K562 (cell line): ENCODE measurements around the gene GMPR. TPM values are rescaled to one million over a fixed set of nuclear protein-coding genes. Genes with fewer than 3 reads are reported as not detected.
"Not testable (repeated sequence)": the region's sequence is repeated elsewhere in the genome, so short reads cannot be mapped to it uniquely, and the experiment has no call there.

Experiments
- ATAC-seq: fragments of 200-7000 bp; cut with Tn5 transposase; 3 replicates; pipeline ENCODE4 v1.9.1; 2020; ENCODE audit warnings: moderate library complexity
- BruUV-seq: library from RNA; stranded (reverse); fragments of 400-500 nt; replicated peaks from 2 replicates; lab custom pipeline; 2021; lab: Mats Ljungman, UMichigan
- CTCF ChIA-PET: fragments of 300-600 bp; formaldehyde crosslinking; extraction: SDS; loops from one replicate; lab custom pipeline; 2021; ENCODE audit warnings: low intra/inter-chr PET ratio; lab: Yijun Ruan, JAX
- POLR2A ChIA-PET: fragments of 300-600, 350-650 bp; sonication (Branson Sonifier 250); formaldehyde crosslinking; extraction: SDS; loops from one replicate; lab custom pipeline; 2021; ENCODE audit warnings: antibody characterized with exemption, inconsistent platforms; lab: Yijun Ruan, JAX
- DNase-seq, 4 experiments: peaks; one replicate each; pipeline versions ENCODE4 v3.0.0 to v3.0.0-alpha.2; 2011 to 2018; ENCODE audit warnings: low spot score in 3 of 4, mixed read lengths in 3 of 4; ENCODE audit errors: extremely low read depth in 1 of 4
- FAIRE-seq: peaks from 2 replicates; lab custom pipeline; 2011; peaks lifted over from hg19 to GRCh38; lab: Jason Lieb, UNC
- H2AFZ ChIP-seq: 2 replicates; pipeline ENCODE4 v1.6.0; 2011; ENCODE audit warnings: low read depth, low read length, control low read depth, inconsistent platforms
- H3K27ac ChIP-seq: fragments of 200-600 bp; 3 replicates; pipeline ENCODE4 v1.8.0; 2011; ENCODE audit warnings: low read depth, mild to moderate bottlenecking, control low read depth, inconsistent platforms, low read length, moderate library complexity, mixed read lengths; ENCODE audit errors: extremely low read depth
- H3K27me3 ChIP-seq, 2 experiments: fragments of 300-600 bp in 1 of 2; 2 replicates in 1 of 2; 3 replicates in 1 of 2; pipeline versions ENCODE4 v1.6.0 to v1.8.0; 2011; ENCODE audit warnings: inconsistent platforms in 2 of 2, low read length in 2 of 2, mild to moderate bottlenecking in 1 of 2, mixed read lengths in 1 of 2, moderate library complexity in 1 of 2; ENCODE audit not compliant: control insufficient read depth in 2 of 2, insufficient read depth in 2 of 2
- H3K36me3 ChIP-seq: fragments of 300-600 bp; 3 replicates; pipeline ENCODE4 v1.8.0; 2011; ENCODE audit warnings: mild to moderate bottlenecking, low read length, inconsistent platforms; ENCODE audit not compliant: control insufficient read depth, insufficient read depth
- H3K4me1 ChIP-seq, 2 experiments: fragments of 200-600 bp in 1 of 2; replicated peaks in 1 of 2; 2 replicates in 1 of 2; 3 replicates in 1 of 2; pipeline versions ENCODE4 v1.5.1 to v1.8.0; 2011; ENCODE audit warnings: inconsistent platforms in 2 of 2, low read length in 2 of 2, mild to moderate bottlenecking in 1 of 2, mixed read lengths in 1 of 2, moderate library complexity in 1 of 2; ENCODE audit not compliant: control insufficient read depth in 2 of 2, insufficient read depth in 2 of 2
- H3K4me2 ChIP-seq: 2 replicates; pipeline ENCODE4 v1.6.1; 2011; ENCODE audit warnings: low read length, control low read depth, inconsistent platforms, mixed read lengths; ENCODE audit not compliant: insufficient read depth
- H3K4me3 ChIP-seq: fragments of 200-600 bp; sonication (generic), shearing (Covaris generic); 2 replicates; pipeline ENCODE4 v1.5.1; 2016; ENCODE audit warnings: control low read depth, inconsistent platforms
- H3K79me2 ChIP-seq: fragments of 200-600 bp; 3 replicates; pipeline ENCODE4 v1.8.0; 2011; ENCODE audit warnings: low read length, inconsistent platforms; ENCODE audit not compliant: control insufficient read depth, insufficient read depth
- H3K9ac ChIP-seq, 2 experiments: 2 replicates each; pipeline versions ENCODE4 v1.6.0 to v1.6.1; 2011; ENCODE audit warnings: low read depth in 2 of 2, low read length in 2 of 2, control low read depth in 1 of 2, inconsistent platforms in 1 of 2, mild to moderate bottlenecking in 1 of 2, mixed read lengths in 1 of 2; ENCODE audit not compliant: insufficient read depth in 1 of 2
- H3K9me1 ChIP-seq: one replicate; pipeline ENCODE4 v1.6.0; 2011; ENCODE audit warnings: inconsistent platforms, mild to moderate bottlenecking, low read length, moderate library complexity; ENCODE audit not compliant: control insufficient read depth, insufficient read depth
- H3K9me3 ChIP-seq: replicated peaks from 2 replicates; pipeline ENCODE4 v1.5.1; 2011; ENCODE audit warnings: low read depth, low read length, inconsistent platforms; ENCODE audit not compliant: control insufficient read depth, insufficient read depth
- H4K20me1 ChIP-seq: replicated peaks from 2 replicates; pipeline ENCODE4 v1.6.1; 2011; ENCODE audit warnings: low read length, inconsistent platforms, mixed read lengths; ENCODE audit not compliant: control insufficient read depth, insufficient read depth
- ASH1L ChIP-seq: fragments of 450-650 bp; IDR thresholded peaks from 2 replicates; pipeline ENCODE4 v1.6.1; 2018; ENCODE audit warnings: borderline replicate concordance, mild to moderate bottlenecking, low read depth; ENCODE audit not compliant: partially characterized antibody
- CBX1 ChIP-seq: sonication (generic); IDR thresholded peaks from 2 replicates; pipeline ENCODE4 v1.6.1; 2016; ENCODE audit warnings: antibody characterized with exemption, low read depth, mild to moderate bottlenecking
- CC2D1A ChIP-seq: fragments of 450-650 bp; IDR thresholded peaks from 2 replicates; pipeline ENCODE4 v1.6.1; 2017; ENCODE audit warnings: mild to moderate bottlenecking
- FOS ChIP-seq: IDR thresholded peaks from 3 replicates; pipeline ENCODE4 v1.6.1; 2011; ENCODE audit not compliant: insufficient read length; ENCODE audit errors: extremely low read depth
- KDM5B ChIP-seq: fragments of 200-600 bp; sonication (generic); IDR thresholded peaks from 2 replicates; pipeline ENCODE4 v1.6.1; 2012; ENCODE audit warnings: low read depth, mild to moderate bottlenecking, moderate library complexity, low read length, control low read depth, inconsistent platforms; ENCODE audit not compliant: insufficient replicate concordance
- MBD1 ChIP-seq: fragments of 250-450 bp; sonication (Bioruptor Pico); IDR thresholded peaks from 2 replicates; pipeline ENCODE4 v1.8.0; 2022; ENCODE audit warnings: inconsistent platforms
- MBD2 ChIP-seq: sonication (generic); IDR thresholded peaks from 2 replicates; pipeline ENCODE4 v1.6.1; 2016; ENCODE audit warnings: low read depth, borderline replicate concordance
- NFYB ChIP-seq: IDR thresholded peaks from 2 replicates; pipeline ENCODE4 v1.6.1; 2011; ENCODE audit warnings: mild to moderate bottlenecking, moderate library complexity; ENCODE audit not compliant: insufficient read length; ENCODE audit errors: extremely low read depth
- POLR2A ChIP-seq: fragments of 450-650 bp; conservative IDR thresholded peaks from 2 replicates; pipeline ENCODE4 v1.6.1; 2016
- POLR2AphosphoS5 ChIP-seq: IDR thresholded peaks from 2 replicates; pipeline ENCODE4 v1.6.1; 2011; ENCODE audit warnings: mild to moderate bottlenecking, low read depth, low read length, moderate library complexity; ENCODE audit not compliant: control insufficient read depth, insufficient read depth
- RBFOX2 ChIP-seq: fragments of 200-400 bp; formaldehyde crosslinking; IDR thresholded peaks from 2 replicates; pipeline ENCODE4 v1.6.1; 2017; ENCODE audit warnings: low read depth, mild to moderate bottlenecking, low read length, moderate library complexity
- RBM25 ChIP-seq: fragments of 200-400 bp; formaldehyde crosslinking; IDR thresholded peaks from 2 replicates; pipeline ENCODE4 v1.6.1; 2018; ENCODE audit warnings: low read length, low read depth, moderate library complexity; ENCODE audit not compliant: severe bottlenecking
- SP1 ChIP-seq: sonication (generic); formaldehyde crosslinking; IDR thresholded peaks from 2 replicates; pipeline ENCODE4 v1.8.1; 2022; ENCODE audit warnings: mild to moderate bottlenecking, missing genetic modification reagents
- SUPT5H ChIP-seq: fragments of 450-650 bp; IDR thresholded peaks from 2 replicates; pipeline ENCODE4 v1.6.1; 2016
- TBP ChIP-seq: optimal IDR thresholded peaks from 2 replicates; pipeline ENCODE3; 2011; ENCODE audit warnings: low read depth, low read length, improper control_type of control experiment
- ZBTB33 ChIP-seq: sonication (generic); formaldehyde crosslinking; IDR thresholded peaks from 2 replicates; pipeline ENCODE4 v1.8.1; 2023; ENCODE audit warnings: mild to moderate bottlenecking, missing genetic modification reagents
- WGBS: fragments of 100-300 bp; shearing (Covaris generic); methylation state at CpG from one replicate; pipeline ENCODE4 v1.1.6; 2016; ENCODE audit warnings: low coverage, mixed read lengths; ENCODE audit not compliant: insufficient coverage; ENCODE audit errors: missing lambda C conversion rate; 5-methylcytosine and 5-hydroxymethylcytosine counted together
- in situ Hi-C: fragments of 300-500 bp; cut with MboI; formaldehyde crosslinking; loops from 4 replicates; pipeline ENCODE4 v1.15.0; 2018; ENCODE audit warnings: inconsistent platforms, mixed read lengths
- intact Hi-C: fragments of 100-400 bp; cut with micrococcal nuclease; formaldehyde crosslinking; loops from 2 replicates; pipeline ENCODE4 v1.14.2; 2022
- polyA plus RNA-seq, 8 experiments: library from polyadenylated mRNA; depleted of rRNA in 4 of 8; stranded (reverse) in 5 of 8; unstranded in 3 of 8; fragments of >200 nt; fragmentation: Nextera tagmentation in 2 of 8; fragmentation: Illumina TruSeq in 1 of 8; extraction: Ambion mirVana in 2 of 8; extraction: Trizol in 1 of 8; gene quantifications; 2 replicates each; pipeline versions ENCODE4 v1.2.1 to v1.2.3, GENCODE V29; 2011 to 2014; ENCODE audit warnings: inconsistent platforms in 1 of 8, missing spikeins in 1 of 8
- total RNA-seq, 7 experiments: library from RNA; depleted of rRNA in 6 of 7; stranded (reverse); fragments of >200 nt in 6 of 7; fragmentation: Illumina TruSeq in 2 of 7; extraction: Trizol in 2 of 7; gene quantifications; 2 replicates each; pipeline versions ENCODE4 v1.2.1 to v1.2.3, GENCODE V29; 2011 to 2021; ENCODE audit warnings: low replicate concordance in 1 of 7

The GMPR gene
- total and polyA plus RNA-seq, 9 of the 15 experiments (the other 6 are each of a cell fraction or from before 2014, with no cell fraction given), result 34.6 to 83.7 (median 49.8) TPM

- H3K27ac ChIP-seq, CTCF ChIA-PET, H3K9me3 ChIP-seq, ATAC-seq, in situ Hi-C loops, H3K9me1 ChIP-seq, H3K79me2 ChIP-seq, H3K4me2 ChIP-seq, FAIRE-seq, intact Hi-C loops, H3K36me3 ChIP-seq, H4K20me1 ChIP-seq, H3K4me3 ChIP-seq, H3K9ac ChIP-seq, DNase-seq, BruUV-seq, H3K27me3 ChIP-seq, H2AFZ ChIP-seq: not testable (repeated sequence)
- WGBS, result 92% methylated on average over 22 of the region's 23 CpGs
- peaks cover 35 to 67% of the 10 kb centered on the region in 2 experiments for H3K4me1 ChIP-seq
- POLR2A ChIA-PET, result interaction anchor here (0.6 to 3.6 kb wide), 4 partner anchors 10 to 93 kb away, joined by 3 to 19 read pairs (median 4); partner anchors contain the start of gene GMPR
- TF ChIP-seq SUPT5H (peak; percentile 58), SP1 (CRISPR knock-in tag) (peak; percentile 68; the same call in 1 of the 2 replicates), RBM25 (peak; percentile 48), FOS (peak; percentile 28), NFYB (peak; percentile 90), TBP (peak; percentile 37), POLR2AphosphoS5 (peak; percentile 43; the same call in 1 of the 2 replicates), POLR2A (peak; percentile 81), KDM5B (peak; percentile 41), CBX1 (peak; percentile 24; the same call in 1 of the 2 replicates), RBFOX2 (peak; percentile 56), ZBTB33 (CRISPR knock-in tag) (peak; percentile 53; the same call in 1 of the 2 replicates), MBD1 (CRISPR knock-in tag) (0 out of 2 replicates have a peak, but pooled peaks have one; percentile 21), ASH1L (peak; percentile 72), CC2D1A (0 out of 2 replicates have a peak, but pooled peaks have one; percentile 18), MBD2 (peak; percentile 22; the same call in 1 of the 2 replicates)
Observed at GRCh38 chr6:16226117-16227047, 12.0 kb upstream of the GMPR start.
